SK-N-SH (cell line): Measurements from ENCODE around the gene NR6A1. TPM values are rescaled to one million over a fixed set of nuclear protein-coding genes. Genes with fewer than 3 reads are reported as not detected.
A peak's percentile ranks its signal among the peaks of the same experiment; 100 is the strongest.

Source experiments
- CTCF ChIA-PET: fragments of 300-600, 350-600 bp; formaldehyde crosslinking; extraction: SDS; loops from one replicate; lab custom pipeline; 2021; lab: Yijun Ruan, JAX
- POLR2A ChIA-PET: fragments of 350-600 bp; sonication (Branson Sonifier 250); formaldehyde crosslinking; extraction: SDS; loops from one replicate; lab custom pipeline; 2020; ENCODE audit warnings: antibody characterized with exemption, inconsistent platforms; lab: Yijun Ruan, JAX
- DNase-seq: peaks from one replicate; pipeline ENCODE4 v3.0.0; 2012
- H2AFZ ChIP-seq: fragments of 200-600 bp; sonication (generic); 2 replicates; pipeline ENCODE4 v1.8.1; 2016; ENCODE audit warnings: antibody characterized with exemption, mild to moderate bottlenecking, low read depth
- H3F3A ChIP-seq: fragments of 200-600 bp; sonication (generic); replicated peaks from 2 replicates; pipeline ENCODE3; 2016; ENCODE audit warnings: antibody characterized with exemption, mild to moderate bottlenecking; ENCODE audit not compliant: insufficient read depth
- H3K27ac ChIP-seq, 2 experiments: fragments of 200-500 bp in 1 of 2; fragments of 200-600 bp in 1 of 2; sonication (Bioruptor generic) in 1 of 2; sonication (generic), shearing (Covaris generic) in 1 of 2; 2 replicates each; pipeline versions ENCODE4 v1.5.1 to v1.6.1; 2014 to 2016; ENCODE audit warnings: low read depth in 2 of 2, inconsistent platforms in 1 of 2, low read length in 1 of 2, mild to moderate bottlenecking in 1 of 2, mixed read lengths in 1 of 2
- H3K27me3 ChIP-seq: fragments of 200-600 bp; sonication (generic), shearing (Covaris generic); 2 replicates; pipeline ENCODE4 v1.6.1; 2016; ENCODE audit warnings: mixed run types; ENCODE audit not compliant: insufficient read depth
- H3K36me3 ChIP-seq, 2 experiments: fragments of 200-500 bp in 1 of 2; fragments of 200-600 bp in 1 of 2; sonication (Bioruptor generic) in 1 of 2; sonication (generic) in 1 of 2; replicated peaks in 1 of 2; 2 replicates each; pipeline versions ENCODE3 to v1.5.1; 2014 to 2016; ENCODE audit warnings: low read length in 1 of 2, mild to moderate bottlenecking in 1 of 2; ENCODE audit not compliant: insufficient read depth in 2 of 2, control insufficient read depth in 1 of 2
- H3K4me1 ChIP-seq, 2 experiments: fragments of 200-500 bp in 1 of 2; fragments of 200-600 bp in 1 of 2; sonication (Bioruptor generic) in 1 of 2; sonication (generic), shearing (Covaris generic) in 1 of 2; 2 replicates each; pipeline versions ENCODE4 v1.5.1 to v1.6.1; 2014 to 2016; ENCODE audit warnings: low read depth in 1 of 2, low read length in 1 of 2, mixed run types in 1 of 2; ENCODE audit not compliant: insufficient read depth in 2 of 2, control insufficient read depth in 1 of 2
- H3K4me2 ChIP-seq: fragments of 200-600 bp; sonication (generic), shearing (Covaris generic); 2 replicates; pipeline ENCODE4 v1.6.1; 2017; ENCODE audit warnings: mixed run types
- H3K4me3 ChIP-seq, 2 experiments: fragments of 200-500 bp in 1 of 2; fragments of 200-600 bp in 1 of 2; sonication (Bioruptor generic) in 1 of 2; sonication (generic), shearing (Covaris generic) in 1 of 2; 2 replicates each; pipeline versions ENCODE4 v1.5.1 to v1.8.1; 2014 to 2016; ENCODE audit warnings: low read depth in 2 of 2, inconsistent platforms in 1 of 2, low read length in 1 of 2, mild to moderate bottlenecking in 1 of 2, mixed read lengths in 1 of 2, moderate library complexity in 1 of 2
- H3K79me2 ChIP-seq: fragments of 200-600 bp; sonication (generic); 2 replicates; pipeline ENCODE4 v1.8.1; 2017; ENCODE audit warnings: mild to moderate bottlenecking; ENCODE audit not compliant: insufficient read depth
- H3K9ac ChIP-seq: fragments of 200-600 bp; sonication (generic); 2 replicates; pipeline ENCODE4 v1.6.1; 2017; ENCODE audit warnings: mixed run types
- H3K9me2 ChIP-seq: fragments of 200-600 bp; sonication (generic); 2 replicates; pipeline ENCODE4 v1.6.1; 2017; ENCODE audit warnings: mixed run types
- H3K9me3 ChIP-seq: fragments of 200-600 bp; sonication (generic); 2 replicates; pipeline ENCODE4 v1.6.1; 2017; ENCODE audit warnings: mixed run types, mild to moderate bottlenecking, moderate library complexity
- H4K20me1 ChIP-seq: fragments of 200-600 bp; sonication (generic); 2 replicates; pipeline ENCODE4 v1.6.1; 2017; ENCODE audit warnings: mild to moderate bottlenecking, mixed run types; ENCODE audit not compliant: insufficient read depth
- CHD2 ChIP-seq: fragments of 150-350 bp; IDR thresholded peaks from 2 replicates; pipeline ENCODE4 v1.6.1; 2018; ENCODE audit warnings: low read length; ENCODE audit not compliant: partially characterized antibody
- ELF1 ChIP-seq: IDR thresholded peaks from 2 replicates; pipeline ENCODE4 v1.4.0; 2012
- GABPA ChIP-seq: IDR thresholded peaks from 2 replicates; pipeline ENCODE4 v1.4.0; 2012; ENCODE audit warnings: low read depth, mild to moderate bottlenecking
- GATA2 ChIP-seq: sonication (generic); formaldehyde crosslinking; IDR thresholded peaks from 2 replicates; pipeline ENCODE4 v1.5.0; 2020; ENCODE audit warnings: mild to moderate bottlenecking, missing genetic modification reagents
- JUND ChIP-seq: IDR thresholded peaks from 2 replicates; pipeline ENCODE4 v1.4.0; 2012
- MXI1 ChIP-seq: IDR thresholded peaks from 2 replicates; pipeline ENCODE4 v1.6.1; 2012; ENCODE audit warnings: mild to moderate bottlenecking, low read depth, low read length, improper control_type of control experiment
- NFIC ChIP-seq: IDR thresholded peaks from 2 replicates; pipeline ENCODE4 v1.4.0; 2012; ENCODE audit warnings: borderline replicate concordance
- POLR2AphosphoS5 ChIP-seq: IDR thresholded peaks from 2 replicates; pipeline ENCODE4 v1.6.1; 2012; ENCODE audit warnings: low read depth, low read length
- RFX5 ChIP-seq: IDR thresholded peaks from 2 replicates; pipeline ENCODE4 v1.6.1; 2012; ENCODE audit warnings: mild to moderate bottlenecking, improper control_type of control experiment, low read length
- RXRA ChIP-seq: IDR thresholded peaks from 2 replicates; pipeline ENCODE4 v1.4.0; 2012; ENCODE audit warnings: low read depth, mild to moderate bottlenecking, borderline replicate concordance
- SMC3 ChIP-seq: IDR thresholded peaks from 2 replicates; pipeline ENCODE4 v1.6.1; 2012; ENCODE audit warnings: low read depth, low read length, improper control_type of control experiment
- TCF12 ChIP-seq: IDR thresholded peaks from 2 replicates; pipeline ENCODE4 v1.4.0; 2012
- TEAD4 ChIP-seq: IDR thresholded peaks from 2 replicates; pipeline ENCODE4 v1.4.0; 2012; ENCODE audit warnings: mild to moderate bottlenecking, borderline replicate concordance; ENCODE audit not compliant: insufficient read depth
- WGBS: methylation state at CpG from one replicate; pipeline ENCODE4 v1.1.6; 2017; ENCODE audit warnings: low lambda C conversion rate; 5-methylcytosine and 5-hydroxymethylcytosine counted together
- polyA plus RNA-seq, 3 experiments: library from polyadenylated mRNA; depleted of rRNA; stranded (reverse); fragments of >200 nt; gene quantifications; 2 replicates each; pipeline ENCODE4 v1.2.3, GENCODE V29; 2012
- TF ChIP-seq, protein P1 (sequence below): IDR thresholded peaks from 2 replicates; pipeline ENCODE4 v1.6.1; 2012; ENCODE audit warnings: mild to moderate bottlenecking, low read depth, low read length, moderate library complexity
- TF ChIP-seq, protein P2 (sequence below): fragments of 150-350 bp; IDR thresholded peaks from 2 replicates; pipeline ENCODE4 v1.6.1; 2017; ENCODE audit warnings: antibody characterized with exemption, low read length, low read depth, borderline replicate concordance
- TF ChIP-seq, protein P3 (sequence below): IDR thresholded peaks from 2 replicates; pipeline ENCODE4 v1.4.0; 2012; ENCODE audit warnings: low read depth
- TF ChIP-seq, protein P4 (sequence below): IDR thresholded peaks from 2 replicates; pipeline ENCODE4; 2012
- TF ChIP-seq, protein P5 (sequence below): IDR thresholded peaks from 2 replicates; pipeline ENCODE4 v1.4.0; 2012; ENCODE audit warnings: low read depth, borderline replicate concordance

NR6A1 gene
- polyA plus RNA-seq, 1 of the 3 experiments (the other 2 are of a cell fraction) = 1.2 TPM

DNA sequence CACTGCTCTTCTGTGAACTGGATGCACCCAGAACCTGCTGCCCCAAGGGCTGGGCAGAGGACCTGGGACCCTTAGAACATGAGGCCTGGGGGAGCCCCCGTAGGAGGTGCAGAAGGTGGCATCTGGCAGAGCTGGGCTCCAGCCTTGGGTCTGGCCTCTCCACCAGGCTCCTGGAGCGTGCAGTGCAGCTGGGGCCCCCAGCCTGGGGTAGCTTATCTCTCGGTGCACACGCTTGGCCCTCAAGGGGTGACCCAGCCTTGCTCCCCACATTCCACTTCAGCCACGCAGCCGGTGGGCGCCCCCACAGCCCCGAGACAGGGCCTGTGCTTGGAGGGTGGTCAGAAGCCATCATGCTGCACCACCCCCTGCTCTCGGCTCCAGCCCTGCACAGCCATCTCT, 258.3 kb downstream of the NR6A1 start:
- H3K36me3 ChIP-seq = no peaks in the 10 kb centered on the region
- no peak overlapping the region for H3K4me3 ChIP-seq
- H3K9ac ChIP-seq = no peak overlapping the region
- 95% methylated on average over 2 of the region's 9 CpGs for WGBS
- H3K27me3 ChIP-seq = no peaks in the 10 kb centered on the region
- H3K27ac ChIP-seq = peak overlapping the region in 1 of 2 experiments; percentile 61; a peak in 2 of 4 replicates
- H3F3A ChIP-seq = no peaks in the 10 kb centered on the region
- H3K4me1 ChIP-seq = peaks cover 0 to 31% of the 10 kb centered on the region in 2 experiments; a peak in 2 of 4 replicates
- no peak overlapping the region for H3K4me2 ChIP-seq
- no peaks in the 10 kb centered on the region for H3K9me2 ChIP-seq
- ChIA-PET CTCF (interaction anchor here (0.7 to 5.0 kb wide), 8 partner anchors 11 to 122 kb away, joined by 3 to 21 read pairs (median 6); no protein-coding TSS in a partner anchor), POLR2A (interaction anchor here (2.2 kb wide), 1 partner anchor 14 kb away, joined by 6 read pairs; no protein-coding TSS in a partner anchor)
- H4K20me1 ChIP-seq = no peaks in the 10 kb centered on the region
- no peaks in the 10 kb centered on the region for H3K9me3 ChIP-seq
- H3K79me2 ChIP-seq = no peaks in the 10 kb centered on the region
- DNase-seq = no peak
- H2AFZ ChIP-seq = no peak overlapping the region
- no peak for TF ChIP-seq TCF12
- no peak for TF ChIP-seq NFIC
- TF ChIP-seq, protein P1, sequence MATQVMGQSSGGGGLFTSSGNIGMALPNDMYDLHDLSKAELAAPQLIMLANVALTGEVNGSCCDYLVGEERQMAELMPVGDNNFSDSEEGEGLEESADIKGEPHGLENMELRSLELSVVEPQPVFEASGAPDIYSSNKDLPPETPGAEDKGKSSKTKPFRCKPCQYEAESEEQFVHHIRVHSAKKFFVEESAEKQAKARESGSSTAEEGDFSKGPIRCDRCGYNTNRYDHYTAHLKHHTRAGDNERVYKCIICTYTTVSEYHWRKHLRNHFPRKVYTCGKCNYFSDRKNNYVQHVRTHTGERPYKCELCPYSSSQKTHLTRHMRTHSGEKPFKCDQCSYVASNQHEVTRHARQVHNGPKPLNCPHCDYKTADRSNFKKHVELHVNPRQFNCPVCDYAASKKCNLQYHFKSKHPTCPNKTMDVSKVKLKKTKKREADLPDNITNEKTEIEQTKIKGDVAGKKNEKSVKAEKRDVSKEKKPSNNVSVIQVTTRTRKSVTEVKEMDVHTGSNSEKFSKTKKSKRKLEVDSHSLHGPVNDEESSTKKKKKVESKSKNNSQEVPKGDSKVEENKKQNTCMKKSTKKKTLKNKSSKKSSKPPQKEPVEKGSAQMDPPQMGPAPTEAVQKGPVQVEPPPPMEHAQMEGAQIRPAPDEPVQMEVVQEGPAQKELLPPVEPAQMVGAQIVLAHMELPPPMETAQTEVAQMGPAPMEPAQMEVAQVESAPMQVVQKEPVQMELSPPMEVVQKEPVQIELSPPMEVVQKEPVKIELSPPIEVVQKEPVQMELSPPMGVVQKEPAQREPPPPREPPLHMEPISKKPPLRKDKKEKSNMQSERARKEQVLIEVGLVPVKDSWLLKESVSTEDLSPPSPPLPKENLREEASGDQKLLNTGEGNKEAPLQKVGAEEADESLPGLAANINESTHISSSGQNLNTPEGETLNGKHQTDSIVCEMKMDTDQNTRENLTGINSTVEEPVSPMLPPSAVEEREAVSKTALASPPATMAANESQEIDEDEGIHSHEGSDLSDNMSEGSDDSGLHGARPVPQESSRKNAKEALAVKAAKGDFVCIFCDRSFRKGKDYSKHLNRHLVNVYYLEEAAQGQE = no peak
- TF ChIP-seq, protein P2, sequence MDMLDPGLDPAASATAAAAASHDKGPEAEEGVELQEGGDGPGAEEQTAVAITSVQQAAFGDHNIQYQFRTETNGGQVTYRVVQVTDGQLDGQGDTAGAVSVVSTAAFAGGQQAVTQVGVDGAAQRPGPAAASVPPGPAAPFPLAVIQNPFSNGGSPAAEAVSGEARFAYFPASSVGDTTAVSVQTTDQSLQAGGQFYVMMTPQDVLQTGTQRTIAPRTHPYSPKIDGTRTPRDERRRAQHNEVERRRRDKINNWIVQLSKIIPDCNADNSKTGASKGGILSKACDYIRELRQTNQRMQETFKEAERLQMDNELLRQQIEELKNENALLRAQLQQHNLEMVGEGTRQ = no peak
- no peak for TF ChIP-seq ELF1
- TF ChIP-seq GABPA = no peak

DNA sequence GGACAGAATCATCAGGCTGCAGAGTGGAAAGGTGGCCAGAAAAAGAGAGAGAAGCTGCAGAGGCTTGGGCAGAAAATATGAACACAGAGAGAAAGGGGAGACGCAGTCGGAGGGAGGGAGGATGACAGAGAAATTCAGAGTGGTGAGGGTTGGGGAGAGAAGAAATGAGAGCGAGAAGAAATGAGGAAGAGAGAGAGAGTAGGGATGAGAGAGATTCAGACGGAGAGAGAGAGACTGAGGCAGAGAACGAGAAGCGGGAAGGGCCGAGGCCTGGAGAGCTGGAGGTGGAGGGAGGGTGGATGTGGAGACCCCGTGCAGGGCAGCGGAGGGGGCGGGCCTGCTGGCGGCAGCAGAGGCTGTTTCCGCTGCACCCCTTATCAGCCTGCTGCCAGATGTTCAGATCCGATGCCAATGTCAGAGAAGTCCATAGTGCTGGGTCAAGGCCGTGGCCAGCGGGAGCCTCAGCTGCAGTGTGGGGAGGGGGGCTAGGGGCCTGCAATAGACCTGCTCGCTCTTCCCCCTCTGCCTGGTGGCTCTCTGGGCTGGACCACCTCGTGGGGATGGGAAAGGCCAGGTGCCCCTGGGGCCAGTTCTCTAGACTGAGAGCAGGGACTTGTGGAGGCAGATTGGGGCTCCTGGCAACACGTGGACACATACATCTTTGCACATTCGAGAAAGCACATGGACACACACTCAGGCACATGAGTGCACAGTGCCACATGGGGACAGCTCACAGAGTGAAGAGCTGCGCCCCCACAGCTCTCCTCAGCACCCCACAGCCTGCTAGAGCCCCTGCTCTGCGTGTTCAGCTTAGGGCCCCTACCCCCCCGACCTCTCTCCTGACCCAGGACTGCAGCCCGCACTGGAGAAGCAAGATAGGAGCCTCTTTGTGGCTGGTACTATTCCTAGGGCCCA, 259.0 kb downstream of the NR6A1 start:
- H3K27me3 ChIP-seq = no peaks in the 10 kb centered on the region
- no peaks in the 10 kb centered on the region for H3F3A ChIP-seq
- H2AFZ ChIP-seq = no peak overlapping the region
- H3K9me2 ChIP-seq = no peaks in the 10 kb centered on the region
- H3K27ac ChIP-seq = peak overlapping the region in 1 of 2 experiments; percentile 61; a peak in 2 of 4 replicates
- CTCF ChIA-PET = interaction anchor here (0.6 to 5.0 kb wide), 14 partner anchors 11 to 121 kb away, joined by 3 to 21 read pairs (median 3); no protein-coding TSS in a partner anchor
- DNase-seq = peak; percentile 96
- H4K20me1 ChIP-seq = no peaks in the 10 kb centered on the region
- no peaks in the 10 kb centered on the region for H3K36me3 ChIP-seq
- H3K79me2 ChIP-seq = no peaks in the 10 kb centered on the region
- no peak overlapping the region for H3K9ac ChIP-seq
- POLR2A ChIA-PET = interaction anchor here (0.9 to 2.2 kb wide), 2 partner anchors 15 to 25 kb away, joined by 3 to 6 read pairs; no protein-coding TSS in a partner anchor
- 70% methylated on average over 14 of the region's 23 CpGs for WGBS
- no peak overlapping the region for H3K4me3 ChIP-seq
- peaks cover 0 to 31% of the 10 kb centered on the region in 2 experiments; a peak in 2 of 4 replicates for H3K4me1 ChIP-seq
- H3K9me3 ChIP-seq = no peaks in the 10 kb centered on the region
- no peak overlapping the region for H3K4me2 ChIP-seq
- TF ChIP-seq JUND (no peak), TCF12 (no peak), CHD2 (peak; percentile 44), RXRA (no peak), MXI1 (peak; percentile 86), GATA2 (CRISPR knock-in tag) (peak; percentile 88), TEAD4 (no peak), RFX5 (no peak), SMC3 (no peak), NFIC (no peak), POLR2AphosphoS5 (no peak)
- TF ChIP-seq, protein P3, sequence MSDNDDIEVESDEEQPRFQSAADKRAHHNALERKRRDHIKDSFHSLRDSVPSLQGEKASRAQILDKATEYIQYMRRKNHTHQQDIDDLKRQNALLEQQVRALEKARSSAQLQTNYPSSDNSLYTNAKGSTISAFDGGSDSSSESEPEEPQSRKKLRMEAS = no peak
- TF ChIP-seq, protein P4, sequence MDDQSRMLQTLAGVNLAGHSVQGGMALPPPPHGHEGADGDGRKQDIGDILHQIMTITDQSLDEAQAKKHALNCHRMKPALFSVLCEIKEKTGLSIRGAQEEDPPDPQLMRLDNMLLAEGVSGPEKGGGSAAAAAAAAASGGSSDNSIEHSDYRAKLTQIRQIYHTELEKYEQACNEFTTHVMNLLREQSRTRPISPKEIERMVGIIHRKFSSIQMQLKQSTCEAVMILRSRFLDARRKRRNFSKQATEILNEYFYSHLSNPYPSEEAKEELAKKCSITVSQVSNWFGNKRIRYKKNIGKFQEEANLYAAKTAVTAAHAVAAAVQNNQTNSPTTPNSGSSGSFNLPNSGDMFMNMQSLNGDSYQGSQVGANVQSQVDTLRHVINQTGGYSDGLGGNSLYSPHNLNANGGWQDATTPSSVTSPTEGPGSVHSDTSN = no peak
- TF ChIP-seq, protein P5, sequence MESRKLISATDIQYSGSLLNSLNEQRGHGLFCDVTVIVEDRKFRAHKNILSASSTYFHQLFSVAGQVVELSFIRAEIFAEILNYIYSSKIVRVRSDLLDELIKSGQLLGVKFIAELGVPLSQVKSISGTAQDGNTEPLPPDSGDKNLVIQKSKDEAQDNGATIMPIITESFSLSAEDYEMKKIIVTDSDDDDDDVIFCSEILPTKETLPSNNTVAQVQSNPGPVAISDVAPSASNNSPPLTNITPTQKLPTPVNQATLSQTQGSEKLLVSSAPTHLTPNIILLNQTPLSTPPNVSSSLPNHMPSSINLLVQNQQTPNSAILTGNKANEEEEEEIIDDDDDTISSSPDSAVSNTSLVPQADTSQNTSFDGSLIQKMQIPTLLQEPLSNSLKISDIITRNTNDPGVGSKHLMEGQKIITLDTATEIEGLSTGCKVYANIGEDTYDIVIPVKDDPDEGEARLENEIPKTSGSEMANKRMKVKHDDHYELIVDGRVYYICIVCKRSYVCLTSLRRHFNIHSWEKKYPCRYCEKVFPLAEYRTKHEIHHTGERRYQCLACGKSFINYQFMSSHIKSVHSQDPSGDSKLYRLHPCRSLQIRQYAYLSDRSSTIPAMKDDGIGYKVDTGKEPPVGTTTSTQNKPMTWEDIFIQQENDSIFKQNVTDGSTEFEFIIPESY = no peak
